ENCODE results near the gene PPP2R3B. TPM values are rescaled to one million over a fixed set of nuclear protein-coding genes. Genes with fewer than 3 reads are reported as not detected.
"Not testable (repeated sequence)": the region's sequence is repeated elsewhere in the genome, so short reads cannot be mapped to it uniquely, and the experiment has no call there.

PPP2R3B gene
- total and polyA plus RNA-seq, 7 experiments from 2014 or later = 7.3 to 53.5 (median 30.0) TPM

DNA sequence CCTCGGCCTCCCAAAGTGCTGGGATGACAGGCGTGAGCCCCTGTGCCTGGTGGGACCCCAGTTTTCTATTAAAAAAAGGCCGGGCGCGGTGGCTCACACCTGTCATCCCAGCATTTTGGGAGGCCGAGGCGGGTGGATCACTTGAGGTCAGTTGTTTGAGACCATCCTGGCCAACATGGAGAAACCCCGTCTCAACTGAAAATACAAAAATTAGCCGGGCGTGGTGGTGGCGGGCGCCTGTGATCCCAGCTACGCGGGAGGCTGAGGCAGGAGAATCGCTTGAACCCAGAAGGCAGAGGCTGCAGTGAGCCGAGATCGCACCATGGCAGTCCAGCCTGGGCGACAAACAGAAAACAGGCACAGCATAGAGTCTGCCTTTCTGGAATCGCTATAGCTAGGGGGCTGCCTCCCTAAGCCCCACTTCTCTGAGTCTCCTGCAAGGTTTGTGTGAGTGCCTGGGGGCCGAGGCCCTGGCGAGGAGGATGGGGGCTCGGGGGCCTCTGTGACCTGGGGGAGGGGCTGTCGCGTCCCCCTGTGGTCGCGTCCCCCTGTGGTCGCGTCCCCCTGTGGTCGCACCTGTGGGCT lies 56.5 kb downstream of the PPP2R3B start:
- intact Hi-C loops (cut with micrococcal nuclease) = loop anchor here in 1 of 2 donors (2.0 kb wide), 1 partner anchor 57 kb away; the partner anchor contains the start of gene PPP2R3B
- H3K27me3 ChIP-seq (ENCODE audit: control insufficient read depth in 2 of 2, insufficient read depth in 2 of 2, low read length in 2 of 2); H3K4me3 ChIP-seq (ENCODE audit: low read length); H3K27ac ChIP-seq (ENCODE audit: low read depth, low read length); ATAC-seq; H3K27me3 Mint-ChIP-seq; CTCF ChIA-PET; H3K4me1 Mint-ChIP-seq; H3K9me3 Mint-ChIP-seq; H3K36me3 Mint-ChIP-seq; POLR2A ChIA-PET; H3K9me3 ChIP-seq (ENCODE audit: control insufficient read depth in 2 of 3, low read length in 3 of 3); H3K27ac Mint-ChIP-seq: not testable (repeated sequence)
- peaks cover 0 to 11% of the 10 kb centered on the region in 2 donors for H3K4me1 ChIP-seq (ENCODE audit: control insufficient read depth in 2 of 2, insufficient read depth in 2 of 2, low read length in 2 of 2)
- peak overlapping the region in 1 of 10 donors; percentile 76 for H3K4me3 Mint-ChIP-seq
- H3K36me3 ChIP-seq (ENCODE audit: control insufficient read depth in 2 of 3, insufficient read depth in 3 of 3, low read length in 3 of 3) = peaks cover 0 to 21% (median 0%) of the 10 kb centered on the region in 3 experiments
- peak in 1 of 9 donors; percentile 5 for DNase-seq

DNA sequence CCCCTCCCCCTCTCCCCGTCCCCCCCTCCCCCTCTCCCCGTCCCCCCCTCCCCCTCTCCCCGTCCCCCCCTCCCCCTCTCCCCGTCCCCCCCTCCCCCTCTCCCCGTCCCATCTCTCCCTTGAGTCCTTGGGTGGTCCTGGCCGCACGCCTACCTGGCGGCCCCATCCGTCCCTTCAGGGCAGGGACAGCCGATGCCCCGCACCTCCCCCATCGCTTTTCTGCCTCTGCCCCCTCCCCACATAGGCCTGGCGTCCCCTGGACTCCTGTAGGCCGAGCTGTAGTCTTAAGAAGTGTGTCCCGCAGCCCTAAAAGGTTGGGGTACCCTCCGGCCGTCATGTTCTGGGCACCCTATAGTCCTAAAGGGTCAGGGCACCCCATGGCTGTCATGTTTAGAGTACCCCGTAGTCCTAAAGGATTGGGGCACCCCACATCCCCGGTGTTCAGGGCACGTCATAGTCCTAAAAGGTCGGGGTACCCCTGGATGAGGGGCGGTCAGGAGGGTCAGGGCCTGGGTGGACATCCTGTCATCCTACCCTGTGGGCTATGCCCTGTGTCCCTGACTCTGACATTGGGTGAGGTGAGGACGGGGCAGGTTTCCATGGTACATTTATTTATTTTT lies 57.3 kb downstream of the PPP2R3B start:
- Histone ChIP-seq H3K9me3 (ENCODE audit: control insufficient read depth in 2 of 3, low read length in 3 of 3) (no peaks in the 10 kb centered on the region), H3K27me3 (ENCODE audit: control insufficient read depth in 2 of 2, insufficient read depth in 2 of 2, low read length in 2 of 2) (no peaks in the 10 kb centered on the region), H3K4me3 (ENCODE audit: low read length) (no peak overlapping the region), H3K27ac (ENCODE audit: low read depth, low read length) (no peak overlapping the region), H3K4me1 (ENCODE audit: control insufficient read depth in 2 of 2, insufficient read depth in 2 of 2, low read length in 2 of 2) (peaks cover 0 to 19% of the 10 kb centered on the region in 2 donors), H3K36me3 (ENCODE audit: control insufficient read depth in 2 of 3, insufficient read depth in 3 of 3, low read length in 3 of 3) (peaks cover 0 to 15% (median 0%) of the 10 kb centered on the region in 3 experiments)
- peaks cover 0 to 4% (median 0%) of the 10 kb centered on the region in 5 donors for H3K27me3 Mint-ChIP-seq
- DNase-seq (peak in 1 of 9 donors; percentile 5), ATAC-seq (no peak)
- no peaks in the 10 kb centered on the region for H3K9me3 Mint-ChIP-seq
- intact Hi-C loops (cut with micrococcal nuclease) = no loop called here
- H3K36me3 Mint-ChIP-seq = no peaks in the 10 kb centered on the region
- no peak overlapping the region for H3K27ac Mint-ChIP-seq
- no peak overlapping the region for H3K4me3 Mint-ChIP-seq
- ChIA-PET CTCF (no interaction called here), POLR2A (no interaction called here)
- H3K4me1 Mint-ChIP-seq = peaks cover 0 to 11% (median 4%) of the 10 kb centered on the region in 7 donors

DNA sequence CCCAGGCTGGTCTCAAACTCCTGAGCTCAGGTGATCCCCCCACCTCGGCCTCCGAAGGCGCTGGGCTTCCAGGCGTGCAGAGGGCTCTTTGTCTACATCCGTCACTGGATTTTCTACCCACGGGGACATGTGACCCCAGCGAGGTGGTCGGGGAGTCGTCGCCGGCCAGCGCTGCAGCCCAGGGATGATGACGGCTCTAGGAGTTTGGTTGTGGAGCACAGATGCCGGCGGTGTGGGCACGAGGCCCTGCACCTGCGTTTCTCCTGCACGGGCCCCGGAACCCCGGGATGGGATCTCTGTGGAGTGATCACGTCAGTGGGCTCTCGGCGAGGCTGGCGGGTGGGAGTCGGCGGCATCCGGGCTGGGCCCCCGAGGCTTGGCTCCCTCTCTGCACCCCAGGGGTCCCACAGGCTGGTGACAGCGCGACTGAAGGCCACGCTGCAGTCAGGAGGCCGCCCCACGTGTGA lies 59.0 kb downstream of the PPP2R3B start:
- CTCF ChIA-PET = no interaction called here

DNA sequence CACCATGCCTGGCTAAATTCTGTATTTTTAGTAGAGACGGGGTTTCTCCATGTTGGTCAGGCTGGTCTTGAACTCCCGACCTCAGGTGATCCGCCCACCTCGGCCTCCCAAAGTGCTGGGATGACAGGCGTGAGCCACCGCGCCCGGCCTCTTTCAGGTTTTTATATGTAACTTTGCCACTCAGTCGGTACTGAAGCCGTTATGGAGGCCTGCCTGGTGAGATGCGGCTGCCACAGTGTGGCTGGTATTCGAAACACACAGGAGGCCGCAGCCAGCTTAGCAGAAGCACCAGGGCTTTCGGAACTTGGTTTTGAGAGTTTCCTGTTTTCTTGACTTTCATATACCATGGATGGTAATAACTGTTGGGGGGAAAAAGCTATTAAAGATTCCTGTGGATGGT lies 62.0 kb downstream of the PPP2R3B start:
- POLR2A ChIA-PET; ATAC-seq; intact Hi-C loops (cut with micrococcal nuclease): not testable (repeated sequence)

More for the DNA sequence above, 59.0 kb downstream of the PPP2R3B start:
- H3K27ac Mint-ChIP-seq = no peak overlapping the region
- Histone ChIP-seq H3K4me3 (ENCODE audit: low read length) (no peak overlapping the region), H3K27ac (ENCODE audit: low read depth, low read length) (no peak overlapping the region), H3K27me3 (ENCODE audit: control insufficient read depth in 2 of 2, insufficient read depth in 2 of 2, low read length in 2 of 2) (no peaks in the 10 kb centered on the region), H3K4me1 (ENCODE audit: control insufficient read depth in 2 of 2, insufficient read depth in 2 of 2, low read length in 2 of 2) (peaks cover 0 to 23% of the 10 kb centered on the region in 2 donors), H3K9me3 (ENCODE audit: control insufficient read depth in 2 of 3, low read length in 3 of 3) (no peaks in the 10 kb centered on the region), H3K36me3 (ENCODE audit: control insufficient read depth in 2 of 3, insufficient read depth in 3 of 3, low read length in 3 of 3) (peaks cover 0 to 2% (median 0%) of the 10 kb centered on the region in 3 experiments)
- no peaks in the 10 kb centered on the region for H3K36me3 Mint-ChIP-seq
- peaks cover 8 to 27% (median 14%) of the 10 kb centered on the region in 7 donors for H3K4me1 Mint-ChIP-seq
- POLR2A ChIA-PET = no interaction called here
- intact Hi-C loops (cut with micrococcal nuclease) = no loop called here
- peaks cover 0 to 5% (median 0%) of the 10 kb centered on the region in 11 donors for H3K9me3 Mint-ChIP-seq
- no peak for ATAC-seq
- DNase-seq = peak in 1 of 9 donors; percentile 7
- no peak overlapping the region for H3K4me3 Mint-ChIP-seq
- H3K27me3 Mint-ChIP-seq = peaks cover 0 to 4% (median 0%) of the 10 kb centered on the region in 5 donors

DNA sequence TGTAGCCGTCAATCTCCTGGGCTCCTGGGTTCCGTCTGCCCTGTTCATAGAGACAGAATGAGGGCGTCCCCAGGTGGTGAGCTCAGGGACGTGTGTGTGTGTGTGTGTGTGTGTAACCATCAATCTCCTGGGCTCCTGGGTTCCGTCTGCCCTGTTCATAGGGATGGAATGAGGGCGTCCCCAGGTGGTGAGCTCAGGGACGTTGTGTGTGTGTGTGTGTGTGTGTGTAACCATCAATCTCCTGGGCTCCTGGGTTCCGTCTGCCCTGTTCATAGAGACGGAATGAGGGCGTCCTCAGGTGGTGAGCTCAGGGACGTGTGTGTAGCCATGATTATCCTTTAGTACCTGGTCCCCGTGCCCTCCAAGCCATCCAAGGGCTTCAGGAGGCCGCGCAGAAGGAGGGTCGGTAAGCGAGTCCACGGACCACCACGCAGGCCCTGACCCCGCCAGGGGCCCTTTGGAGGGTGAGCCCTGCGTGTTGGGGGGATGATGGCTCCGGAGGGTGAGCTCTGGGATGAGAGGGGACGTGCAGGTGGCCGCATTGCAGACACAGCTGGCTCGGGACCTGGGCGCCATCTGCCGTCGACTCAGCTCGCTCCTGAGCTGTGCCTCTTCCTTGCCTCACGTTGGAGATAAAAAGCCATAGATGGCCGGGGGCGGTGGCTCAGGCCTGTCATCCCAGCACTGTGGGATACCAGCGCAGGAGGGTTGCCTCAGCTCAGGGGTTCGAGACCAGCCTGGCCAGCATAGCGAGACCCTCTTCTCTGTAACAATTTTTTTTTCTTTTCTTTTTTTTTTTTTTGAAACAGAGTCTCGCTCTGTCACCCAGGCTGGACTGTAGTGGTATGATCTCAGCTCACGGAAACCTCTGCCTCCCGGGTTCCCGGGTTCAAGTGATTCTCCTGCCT lies 62.7 kb downstream of the PPP2R3B start:
- H3K27ac ChIP-seq (ENCODE audit: low read depth, low read length) = no peak overlapping the region
- Mint-ChIP-seq H3K36me3 (no peaks in the 10 kb centered on the region), H3K9me3 (peaks cover 0 to 5% (median 0%) of the 10 kb centered on the region in 11 donors), H3K4me1 (peaks cover 8 to 40% (median 20%) of the 10 kb centered on the region in 7 donors), H3K27me3 (no peaks in the 10 kb centered on the region), H3K4me3 (peak overlapping the region in 8 of 10 donors; percentile 56 to 87 (median 80)), H3K27ac (peak overlapping the region in 8 of 9 donors; percentile 63 to 97 (median 92))
- CTCF ChIA-PET = no interaction called here
- no peaks in the 10 kb centered on the region for H3K27me3 ChIP-seq (ENCODE audit: control insufficient read depth in 2 of 2, insufficient read depth in 2 of 2, low read length in 2 of 2)
- POLR2A ChIA-PET = no interaction called here
- no peaks in the 10 kb centered on the region for H3K9me3 ChIP-seq (ENCODE audit: control insufficient read depth in 2 of 3, low read length in 3 of 3)
- intact Hi-C loops (cut with micrococcal nuclease) = loop anchor here in 1 of 2 donors (1.0 kb wide), 1 partner anchor 33 kb away; no protein-coding TSS in a partner anchor
- peaks cover 10 to 12% of the 10 kb centered on the region in 2 donors for H3K4me1 ChIP-seq (ENCODE audit: control insufficient read depth in 2 of 2, insufficient read depth in 2 of 2, low read length in 2 of 2)
- peak overlapping the region; percentile 32 for H3K4me3 ChIP-seq (ENCODE audit: low read length)
- DNase-seq (peak in 3 of 9 donors; percentile 38 to 72 (median 42)), ATAC-seq (peak; percentile 2)
- peaks cover 0 to 4% (median 0%) of the 10 kb centered on the region in 3 experiments for H3K36me3 ChIP-seq (ENCODE audit: control insufficient read depth in 2 of 3, insufficient read depth in 3 of 3, low read length in 3 of 3)

More for the DNA sequence above, 62.0 kb downstream of the PPP2R3B start:
- H3K9me3 ChIP-seq (ENCODE audit: control insufficient read depth in 2 of 3, low read length in 3 of 3); CTCF ChIA-PET; H3K27ac ChIP-seq (ENCODE audit: low read depth, low read length); H3K27me3 Mint-ChIP-seq; H3K36me3 ChIP-seq (ENCODE audit: control insufficient read depth in 2 of 3, insufficient read depth in 3 of 3, low read length in 3 of 3); H3K9me3 Mint-ChIP-seq; H3K4me3 ChIP-seq (ENCODE audit: low read length); H3K27me3 ChIP-seq (ENCODE audit: control insufficient read depth in 2 of 2, insufficient read depth in 2 of 2, low read length in 2 of 2); H3K36me3 Mint-ChIP-seq: not testable (repeated sequence)
- Mint-ChIP-seq H3K27ac (peak overlapping the region in 2 of 9 donors; percentile 14 to 89), H3K4me3 (peak overlapping the region in 3 of 10 donors; percentile 42 to 64 (median 45)), H3K4me1 (peaks cover 8 to 40% (median 20%) of the 10 kb centered on the region in 7 donors)
- peaks cover 10 to 12% of the 10 kb centered on the region in 2 donors for H3K4me1 ChIP-seq (ENCODE audit: control insufficient read depth in 2 of 2, insufficient read depth in 2 of 2, low read length in 2 of 2)
- peak in 2 of 9 donors; percentile 41 to 46 for DNase-seq

DNA sequence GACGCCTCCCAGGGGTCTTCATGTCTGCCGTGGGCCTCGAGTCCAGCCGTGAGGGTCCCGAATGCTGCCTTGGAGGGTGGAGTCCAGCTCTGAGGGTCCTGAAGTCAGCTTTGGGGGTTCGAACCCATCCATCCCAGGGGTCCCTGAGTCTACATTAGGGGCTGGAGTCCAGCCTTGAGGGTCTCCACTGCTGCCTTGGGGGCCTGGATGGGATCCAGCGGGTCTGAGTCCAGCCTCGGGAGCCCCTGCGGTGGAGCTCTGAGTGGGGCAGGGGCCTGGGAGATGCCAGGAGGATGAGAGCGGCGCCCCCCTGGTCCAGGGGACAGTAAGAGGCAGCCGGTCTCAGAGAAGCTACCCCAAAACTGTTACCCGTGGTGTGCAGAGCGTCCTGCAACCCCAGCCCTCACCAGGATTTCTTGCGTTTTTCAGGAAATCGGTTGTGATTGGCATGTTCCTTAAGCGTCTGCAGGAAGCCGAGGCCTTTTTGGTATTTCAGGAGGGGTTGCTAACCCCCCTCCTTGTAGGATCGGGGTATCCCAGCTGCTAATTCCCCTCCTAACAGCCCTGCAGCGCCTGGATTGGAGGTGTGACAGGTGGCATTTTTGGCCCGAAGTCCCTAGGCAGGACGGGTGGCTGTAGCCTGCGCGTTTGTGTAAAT lies 66.5 kb downstream of the PPP2R3B start:
- no peaks in the 10 kb centered on the region for H3K27me3 ChIP-seq (ENCODE audit: control insufficient read depth in 2 of 2, insufficient read depth in 2 of 2, low read length in 2 of 2)
- H3K36me3 ChIP-seq (ENCODE audit: control insufficient read depth in 2 of 3, insufficient read depth in 3 of 3, low read length in 3 of 3) = peaks cover 0 to 20% (median under 1%) of the 10 kb centered on the region in 3 experiments
- H3K4me1 ChIP-seq (ENCODE audit: control insufficient read depth in 2 of 2, insufficient read depth in 2 of 2, low read length in 2 of 2) = peaks cover 15 to 25% of the 10 kb centered on the region in 2 donors
- H3K9me3 ChIP-seq (ENCODE audit: control insufficient read depth in 2 of 3, low read length in 3 of 3) = no peaks in the 10 kb centered on the region
- no peak for ATAC-seq
- POLR2A ChIA-PET = no interaction called here
- Mint-ChIP-seq H3K4me1 (peaks cover 8 to 39% (median 27%) of the 10 kb centered on the region in 7 donors), H3K9me3 (peaks cover 0 to 10% (median 0%) of the 10 kb centered on the region in 11 donors), H3K4me3 (peak overlapping the region; percentile 76 to 92 (median 84)), H3K27ac (peak overlapping the region; percentile 52 to 84 (median 81)), H3K36me3 (peaks cover 0 to 4% (median 0%) of the 10 kb centered on the region in 5 donors), H3K27me3 (peaks cover 0 to 3% (median 0%) of the 10 kb centered on the region in 5 donors)
- H3K27ac ChIP-seq (ENCODE audit: low read depth, low read length) = peak overlapping the region; percentile 86
- peak overlapping the region; percentile 70 for H3K4me3 ChIP-seq (ENCODE audit: low read length)
- CTCF ChIA-PET = no interaction called here
- peak in 5 of 9 donors; percentile 17 to 34 (median 32) for DNase-seq
- intact Hi-C loops (cut with micrococcal nuclease) = no loop called here

All from naive thymus-derived CD4-positive, alpha-beta T cell (primary cell).